Measurements from ENCODE around the gene KNDC1.
"Not testable (repeated sequence)": the region's sequence is repeated elsewhere in the genome, so short reads cannot be mapped to it uniquely, and the experiment has no call there.

Gene KNDC1

DNA sequence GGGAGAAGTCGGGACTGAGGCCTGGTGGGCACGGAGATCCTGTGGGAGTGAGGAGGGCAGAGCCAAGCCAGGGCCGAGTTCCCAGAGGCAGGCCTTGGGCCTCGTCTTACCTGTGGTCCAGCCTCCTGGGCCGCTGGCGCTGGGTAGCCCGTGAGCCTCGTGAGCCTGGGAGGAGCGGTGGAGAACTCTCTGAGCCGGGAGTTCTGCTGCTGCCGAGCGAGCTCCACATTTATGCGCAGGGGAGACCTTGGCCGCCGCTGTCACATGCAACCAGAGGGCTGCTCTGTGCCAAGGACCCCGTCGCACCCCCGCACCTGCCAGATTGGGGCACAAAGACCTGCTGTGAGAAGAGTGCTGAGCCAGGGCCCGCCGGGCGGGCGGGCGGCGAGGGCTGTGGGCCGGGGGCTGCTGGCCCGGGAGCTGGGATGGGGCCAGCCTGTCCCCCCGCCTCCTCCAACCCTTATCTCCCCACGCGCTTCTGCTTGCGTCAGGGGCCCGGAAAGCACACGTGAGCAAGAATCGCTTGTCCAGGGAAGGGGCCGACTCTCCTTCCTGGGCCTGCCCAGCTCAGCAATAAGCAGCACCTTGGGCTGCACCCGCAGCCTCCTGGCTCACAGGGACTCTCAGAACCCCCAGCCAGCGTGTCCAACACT, 87.8 kb downstream of the KNDC1 start:
- DNase-seq: no peak

DNA sequence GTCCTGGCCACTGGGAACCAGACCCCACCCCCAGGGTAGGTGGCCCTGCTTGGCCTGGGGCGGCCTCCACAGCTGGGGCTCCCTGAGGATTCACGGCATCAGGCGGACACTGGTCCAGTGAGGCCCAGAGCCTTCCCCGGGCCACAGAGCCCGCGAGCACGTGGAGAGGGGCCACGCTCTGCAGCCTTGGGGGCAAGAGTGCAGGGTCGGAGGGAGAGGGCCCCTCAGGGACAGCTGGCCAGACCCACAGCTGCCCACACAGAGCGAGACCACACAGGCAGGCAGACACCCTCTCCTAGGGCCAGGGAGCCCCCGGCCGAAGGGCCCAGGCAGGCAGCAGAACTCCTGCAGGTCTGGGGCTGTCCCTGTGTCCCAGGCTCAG, 88.3 kb downstream of the KNDC1 start:
- DNase-seq: no peak

DNA sequence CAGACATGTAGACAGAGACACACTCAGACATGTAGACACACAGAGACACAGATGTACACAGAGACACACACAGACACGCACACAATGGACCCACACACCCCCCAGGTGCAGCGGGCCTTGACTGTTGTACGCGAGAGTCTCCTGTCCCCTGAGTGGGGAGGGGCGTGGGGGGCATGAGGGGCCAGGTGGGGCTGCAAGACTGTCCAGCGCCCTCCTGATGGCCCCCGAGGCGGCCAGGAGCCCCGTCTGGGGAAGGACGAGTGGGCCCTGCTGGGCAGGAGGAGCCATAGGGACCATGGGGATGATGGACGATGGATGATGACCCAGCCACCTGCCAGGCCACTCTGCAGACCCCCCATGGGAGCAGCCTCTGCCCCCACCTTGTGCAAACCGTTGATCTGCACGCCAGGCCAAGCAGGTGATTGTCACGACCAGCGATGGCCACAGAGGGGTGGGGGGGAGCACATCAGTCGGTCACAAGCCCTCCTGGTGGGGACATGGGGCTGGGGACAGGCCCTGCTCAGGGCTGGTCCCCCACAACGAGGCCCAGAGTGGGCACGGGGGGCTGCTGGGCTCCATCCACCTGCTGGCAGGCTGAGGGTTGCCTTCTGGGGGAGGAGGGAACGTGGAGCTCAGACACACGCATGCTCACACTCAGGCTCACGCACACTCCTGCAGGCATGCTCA, 89.2 kb downstream of the KNDC1 start:
- DNase-seq: no peak

DNA sequence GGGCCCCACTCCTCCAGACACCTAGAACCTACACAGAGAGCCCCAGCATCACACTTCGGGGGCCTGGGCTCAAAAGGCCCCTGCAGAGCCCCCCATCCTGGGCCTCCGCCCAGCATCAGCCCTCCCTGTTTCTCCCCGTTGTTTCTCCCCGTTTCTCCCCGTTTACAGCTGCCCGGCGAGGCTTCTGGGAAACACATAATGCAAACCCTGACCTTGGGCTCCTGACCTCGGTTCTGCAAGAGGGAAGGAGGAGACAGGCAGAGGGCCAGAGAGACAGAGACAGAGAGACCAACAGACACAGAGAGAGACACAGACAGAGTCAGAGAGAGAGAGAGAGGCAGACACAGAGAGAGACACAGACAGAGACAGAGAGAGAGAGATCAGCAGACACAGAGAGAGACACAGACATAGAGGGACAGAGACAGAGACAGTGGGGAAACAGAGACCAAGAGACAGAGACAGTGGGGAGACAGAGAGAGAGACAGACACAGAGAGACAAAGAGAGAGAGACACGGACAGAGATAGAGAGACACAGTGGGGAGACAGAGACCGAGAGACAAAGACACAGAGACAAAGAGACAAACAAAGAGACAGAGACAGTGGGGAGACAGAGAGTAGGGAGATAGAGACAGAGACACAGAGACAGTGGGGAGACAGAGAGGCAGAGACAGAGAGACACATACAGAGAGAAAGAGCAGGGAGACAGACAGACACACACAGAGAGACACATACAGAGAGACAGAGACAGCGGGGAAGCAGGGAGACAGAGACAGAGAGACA, 90.1 kb downstream of the KNDC1 start:
- no peak for DNase-seq

DNA sequence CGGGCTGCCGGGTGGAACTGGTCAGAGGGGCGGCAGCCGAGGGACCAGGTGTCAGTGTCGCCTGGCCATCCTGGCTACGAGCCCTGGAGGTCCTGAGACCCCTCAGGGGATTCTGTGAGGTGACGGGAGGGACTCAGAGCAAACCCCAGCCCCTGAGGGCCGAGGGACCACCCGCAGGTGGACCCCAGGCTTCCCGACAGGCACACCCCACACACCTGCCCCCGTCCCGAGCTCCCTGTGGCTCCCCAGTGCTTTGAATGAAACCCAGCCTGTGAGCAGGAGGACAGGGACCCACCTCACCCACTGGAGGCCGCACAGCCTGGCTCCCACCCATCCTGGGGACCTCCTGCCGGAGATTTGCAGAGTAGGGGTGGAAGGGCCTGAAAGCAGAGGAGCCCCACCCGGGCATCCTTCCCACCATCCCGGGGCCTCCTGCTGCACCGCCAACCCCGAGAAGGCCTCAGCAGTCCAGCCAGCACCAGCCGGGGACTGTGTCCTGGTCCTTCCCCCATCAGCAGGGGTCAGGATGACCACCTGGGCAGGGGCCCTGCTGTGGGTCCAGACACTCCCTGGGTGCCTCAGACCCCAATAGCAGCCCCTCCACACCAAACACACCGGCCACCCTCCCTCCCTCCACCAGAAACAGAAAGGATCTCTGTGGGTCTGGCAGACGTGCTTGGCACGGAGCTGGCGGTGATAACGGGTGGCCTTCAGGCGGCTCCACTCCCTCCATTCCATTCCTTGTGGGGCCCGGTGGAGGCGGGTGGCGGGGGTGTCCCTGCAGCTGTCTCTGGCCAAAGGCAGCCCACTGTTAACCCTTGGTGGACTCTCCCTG, 91.6 kb downstream of the KNDC1 start:
- DNase-seq: no peak

DNA sequence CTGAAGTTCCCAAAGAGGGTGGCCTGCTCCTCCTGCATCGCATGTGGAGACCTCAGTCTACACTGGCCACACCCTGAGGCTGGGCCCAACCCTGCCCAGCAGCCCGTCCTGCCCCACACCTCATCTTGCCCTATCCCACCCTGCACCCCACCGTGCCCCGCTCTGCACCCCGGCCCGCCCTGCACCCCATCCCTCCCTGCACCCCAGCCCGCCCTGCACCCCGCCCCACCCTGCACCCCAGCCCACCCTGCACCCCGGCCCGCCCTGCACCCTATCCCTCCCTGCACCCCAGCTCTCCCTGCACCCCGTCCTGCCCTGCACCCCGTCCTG, 92.2 kb downstream of the KNDC1 start:
- DNase-seq: no peak

DNA sequence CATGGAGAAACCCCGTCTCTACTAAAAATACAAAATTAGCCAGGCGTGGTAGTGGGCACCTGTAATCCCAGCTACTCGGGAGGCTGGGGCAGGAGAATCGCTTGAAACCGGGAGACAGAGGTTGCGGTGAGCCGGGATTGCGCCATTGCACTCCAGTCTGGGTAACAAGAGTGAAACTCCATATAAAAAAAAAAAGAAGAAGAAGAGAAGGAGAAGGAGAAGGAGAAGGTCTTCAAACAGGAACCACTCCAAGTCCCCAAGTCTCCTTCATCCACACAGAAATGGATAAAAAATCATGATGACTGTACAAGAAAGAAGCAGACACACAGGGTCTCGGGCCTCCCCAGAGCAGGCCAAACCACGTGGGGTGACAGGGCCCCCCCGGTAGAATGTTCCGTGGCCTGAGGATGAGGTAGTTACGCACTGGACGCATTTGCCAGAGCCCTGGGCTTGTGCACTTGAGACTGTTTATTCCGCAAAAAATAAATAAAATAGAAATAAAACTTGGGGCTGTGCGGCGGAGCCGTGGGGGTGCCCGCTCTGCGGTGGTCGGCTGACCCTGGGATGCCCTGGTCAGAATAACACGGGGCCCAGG, 93.4 kb downstream of the KNDC1 start:
- DNase-seq: peak; percentile 58

DNA sequence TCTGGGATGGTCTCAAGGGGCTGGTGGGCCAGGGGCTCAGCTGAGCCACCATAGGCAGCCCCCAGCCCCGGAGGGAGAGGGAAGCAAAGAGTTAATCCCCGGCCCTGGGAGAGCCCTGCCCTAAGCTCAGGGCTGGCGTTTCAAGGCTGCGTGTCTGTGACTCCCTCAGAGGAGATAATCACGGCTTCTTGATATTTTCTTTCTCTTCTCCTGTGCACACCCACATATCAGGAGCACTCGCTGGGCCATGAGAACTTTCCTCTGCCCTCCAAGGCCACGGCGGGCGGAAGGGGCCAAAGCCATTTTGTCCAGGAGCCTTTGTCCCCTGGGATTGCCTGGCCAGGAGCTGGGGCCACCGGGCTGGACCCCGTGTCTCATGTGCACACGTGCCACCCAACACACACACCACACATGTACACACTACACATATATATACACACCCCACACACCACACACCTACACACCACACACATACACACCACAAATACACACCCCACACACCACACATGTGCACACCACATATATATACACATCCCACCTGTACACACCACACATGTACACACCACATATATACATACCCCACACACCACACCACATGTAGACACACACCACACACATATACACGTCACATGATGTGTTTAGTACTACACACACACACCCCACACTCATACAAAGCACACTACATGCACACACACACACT, 94.6 kb downstream of the KNDC1 start:
- no peak for DNase-seq

DNA sequence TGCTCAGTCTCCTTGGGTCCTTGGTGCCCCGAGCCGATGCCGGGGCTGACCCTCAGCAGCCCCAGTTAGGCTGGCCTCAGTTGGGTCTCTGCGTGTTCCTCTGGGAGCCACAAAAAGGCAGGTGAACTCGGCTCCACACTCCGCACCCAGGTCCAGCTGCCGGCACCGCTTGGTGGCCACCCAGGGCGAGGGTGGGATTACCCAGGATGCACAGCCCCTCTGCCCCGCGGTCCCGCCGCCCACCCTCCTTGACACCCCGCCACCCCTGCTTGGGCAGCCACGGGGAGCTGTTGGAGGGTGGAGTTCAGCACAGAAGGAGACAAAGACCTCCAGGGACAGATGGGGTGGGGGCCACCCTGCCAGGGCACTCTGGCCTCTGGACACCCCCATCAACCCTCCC, 95.3 kb downstream of the KNDC1 start:
- no peak for DNase-seq

DNA sequence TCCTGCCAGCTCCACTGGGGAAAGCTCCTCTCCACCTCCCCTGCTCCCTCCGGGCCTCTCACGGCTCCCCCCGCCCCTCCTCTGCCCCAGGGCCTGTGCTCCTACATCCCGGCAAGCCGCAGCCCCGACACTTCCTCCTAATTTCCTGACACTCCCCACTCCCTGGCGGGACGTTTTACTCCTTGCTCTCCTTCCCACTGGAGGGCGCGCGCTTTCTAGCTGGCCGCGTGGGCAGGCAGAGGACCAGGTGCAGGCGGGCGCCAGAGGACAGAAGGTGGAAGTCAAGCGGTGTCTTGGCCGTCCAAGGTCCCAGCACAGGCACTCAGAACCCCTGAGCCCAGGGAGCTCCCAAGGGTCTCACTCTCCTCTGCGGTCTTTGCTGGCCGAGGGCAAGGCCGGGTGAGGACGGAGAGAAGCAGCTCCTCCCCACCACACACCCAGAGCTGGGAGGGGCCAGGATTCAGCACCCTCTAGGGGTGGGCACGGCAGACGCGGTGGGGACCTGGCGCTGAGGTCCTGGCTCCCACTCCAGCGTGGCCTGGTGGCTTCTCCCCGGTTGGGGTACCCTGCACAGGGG, 97.6 kb downstream of the KNDC1 start:
- DNase-seq: peak; percentile 69

DNA sequence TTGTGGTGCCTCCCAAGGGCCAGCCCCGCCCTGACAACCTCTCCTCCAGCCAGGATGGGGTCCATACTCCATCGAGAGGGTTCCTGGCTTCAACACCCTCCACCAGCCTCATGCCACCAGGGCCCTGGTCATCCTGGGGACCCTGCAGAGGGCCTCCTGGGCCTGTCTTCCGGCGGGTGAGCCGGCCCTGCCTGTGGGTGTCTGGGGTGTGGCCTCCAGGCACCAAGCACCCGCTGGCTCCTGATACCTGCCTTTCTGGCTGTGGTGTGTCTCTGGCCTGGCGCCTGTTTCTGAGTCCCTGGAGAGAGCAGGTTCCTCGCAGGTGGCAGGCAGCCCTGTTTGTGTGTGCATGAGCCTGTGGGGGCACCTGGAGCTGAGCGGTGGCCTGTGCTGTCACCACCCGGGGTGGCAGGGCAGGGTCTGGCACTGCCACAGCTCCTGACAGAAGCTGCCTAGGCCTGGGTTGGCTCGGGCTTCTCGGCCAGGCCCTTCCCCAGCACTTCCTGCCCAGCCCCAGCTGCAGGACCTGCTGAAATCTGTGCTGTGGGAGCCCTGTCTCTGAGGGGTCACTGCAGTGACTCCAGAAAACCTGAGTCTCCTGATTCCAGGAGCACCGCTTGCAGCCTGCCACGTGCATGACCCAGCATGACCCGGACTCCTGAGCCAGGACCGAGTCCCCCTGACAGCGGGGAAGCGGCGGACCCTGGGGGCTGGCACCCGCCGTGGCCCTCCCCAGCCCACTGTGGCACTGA, 98.2 kb downstream of the KNDC1 start:
- DNase-seq: no peak

DNA sequence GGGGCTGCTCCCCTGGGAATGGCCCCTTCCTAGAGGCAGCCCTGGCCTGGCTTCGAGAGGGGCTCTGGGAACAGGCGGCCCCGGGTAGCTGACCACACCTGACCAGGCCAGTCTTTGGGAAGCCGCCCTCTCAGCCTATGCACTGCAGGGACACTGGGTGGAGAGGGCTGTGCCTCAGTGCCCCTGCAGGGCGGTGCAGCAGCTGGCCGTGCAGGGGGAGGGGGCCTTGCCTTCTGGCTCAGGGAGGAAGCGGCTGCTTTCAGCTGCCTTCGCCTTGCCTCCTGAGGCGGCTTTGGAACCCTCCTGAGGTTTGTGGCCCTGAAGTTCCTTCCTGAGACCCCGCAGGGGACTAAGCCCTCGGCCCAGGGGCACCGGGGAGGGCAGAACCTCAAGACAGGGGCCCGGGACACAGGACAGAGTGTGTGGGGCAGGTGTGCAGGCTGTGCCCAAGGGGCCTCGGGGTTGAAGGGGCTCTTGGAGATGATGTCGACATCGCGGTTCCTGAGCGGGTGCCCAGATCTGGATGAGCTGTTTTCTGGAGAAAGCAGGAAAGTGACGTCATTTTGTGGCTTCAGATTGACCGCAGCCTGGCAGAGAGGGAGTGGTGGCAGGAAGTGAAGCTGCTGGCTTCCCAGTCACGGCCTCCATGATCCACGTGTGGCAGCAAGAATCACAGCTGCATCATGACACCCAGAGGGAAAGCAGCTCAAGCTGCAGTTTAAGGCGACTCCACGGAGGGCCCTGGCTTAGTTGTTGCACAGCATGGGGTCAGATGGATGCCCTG, 99.0 kb downstream of the KNDC1 start:
- DNase-seq: peak; percentile 99

DNA sequence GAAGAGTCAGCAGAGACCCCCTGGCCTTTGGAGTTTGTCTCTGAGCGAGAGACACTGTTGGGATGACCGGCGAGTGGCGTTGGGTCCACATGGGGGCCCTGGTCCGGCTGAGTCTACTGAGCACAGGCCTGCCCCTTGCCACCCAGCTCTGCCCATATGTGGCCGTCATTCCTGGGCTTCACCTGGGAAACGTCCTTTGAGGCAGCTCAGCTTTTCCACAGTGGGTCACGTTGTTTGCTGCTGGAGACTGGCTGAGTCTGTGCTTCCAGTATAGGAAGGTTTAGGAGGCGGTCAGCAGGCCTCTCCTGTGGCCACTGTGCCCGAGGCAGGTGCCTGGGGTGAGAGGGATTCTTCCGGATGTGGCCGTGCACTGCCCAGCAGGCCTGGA, 99.6 kb downstream of the KNDC1 start:
- no peak for DNase-seq

DNA sequence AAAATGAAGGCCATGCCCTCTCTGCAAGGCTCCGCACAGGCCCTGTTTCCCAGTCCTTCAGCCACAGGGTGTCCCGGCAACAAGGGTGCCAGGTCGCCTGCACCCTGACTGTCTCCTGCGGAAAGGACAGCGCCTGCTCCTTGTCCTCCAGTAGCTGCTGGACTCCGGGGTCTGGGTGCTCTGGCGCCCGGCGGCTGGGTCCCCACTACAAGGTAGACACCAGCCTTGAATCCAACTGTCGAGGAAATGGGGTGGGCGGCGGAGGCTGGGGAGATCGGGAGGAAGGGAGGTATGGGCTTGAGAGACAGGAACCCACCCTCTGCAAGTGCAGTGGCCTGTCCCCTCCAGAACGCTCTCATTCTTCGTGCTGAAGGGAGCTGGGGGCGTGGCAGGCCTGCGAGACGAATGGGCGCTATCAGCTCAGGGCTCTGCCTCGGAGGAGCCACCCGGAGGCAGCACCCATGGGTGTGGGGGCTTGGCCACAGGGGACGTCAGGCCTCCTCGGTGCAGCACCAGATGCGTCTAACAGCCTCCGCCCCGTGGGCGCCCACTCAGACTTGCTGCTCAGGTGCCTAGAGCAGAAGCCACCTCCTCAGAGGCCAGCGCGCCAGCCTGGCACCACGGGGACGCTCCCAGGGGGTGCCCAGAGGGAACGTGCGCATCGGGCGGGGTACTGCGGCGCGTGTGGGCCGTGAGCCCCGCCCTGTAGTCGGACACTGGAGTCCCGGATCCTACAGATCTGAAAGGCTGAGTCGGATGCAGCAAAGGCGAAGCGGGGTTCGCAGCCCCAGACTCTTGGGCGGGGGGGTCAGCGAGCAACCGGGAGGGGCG, 101.1 kb downstream of the KNDC1 start:
- peak; percentile 64 for DNase-seq

DNA sequence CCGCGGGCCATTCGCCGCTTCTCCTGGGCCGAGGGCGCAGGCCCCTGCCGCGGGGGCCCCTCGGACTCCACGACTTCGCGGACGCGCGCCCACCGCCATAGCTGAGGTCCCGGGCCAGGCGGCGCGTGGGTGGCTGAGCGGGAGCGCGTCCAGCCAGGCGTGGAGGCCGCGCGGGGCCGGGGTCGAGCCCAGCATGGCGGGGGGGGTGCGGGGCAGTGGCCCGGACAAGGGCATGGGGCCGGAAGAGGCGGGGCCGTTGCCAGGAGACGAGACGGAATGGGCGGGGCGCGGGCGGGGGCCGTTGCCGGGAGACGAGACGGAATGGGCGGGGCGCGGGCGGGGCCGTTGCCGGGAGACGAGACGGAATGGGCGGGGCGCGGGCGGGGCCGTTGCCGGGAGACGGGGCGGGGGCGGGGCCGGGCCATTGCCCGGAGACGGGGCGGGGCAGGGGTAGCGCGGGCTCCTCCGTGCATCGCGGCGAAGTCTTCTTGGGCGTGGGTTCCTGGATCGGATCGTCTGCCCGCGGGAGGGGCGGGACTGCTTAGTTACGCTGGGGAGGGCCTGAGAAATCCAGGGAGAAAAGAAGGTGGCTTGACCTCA, 101.8 kb downstream of the KNDC1 start:
- peak; percentile 84 for DNase-seq

DNA sequence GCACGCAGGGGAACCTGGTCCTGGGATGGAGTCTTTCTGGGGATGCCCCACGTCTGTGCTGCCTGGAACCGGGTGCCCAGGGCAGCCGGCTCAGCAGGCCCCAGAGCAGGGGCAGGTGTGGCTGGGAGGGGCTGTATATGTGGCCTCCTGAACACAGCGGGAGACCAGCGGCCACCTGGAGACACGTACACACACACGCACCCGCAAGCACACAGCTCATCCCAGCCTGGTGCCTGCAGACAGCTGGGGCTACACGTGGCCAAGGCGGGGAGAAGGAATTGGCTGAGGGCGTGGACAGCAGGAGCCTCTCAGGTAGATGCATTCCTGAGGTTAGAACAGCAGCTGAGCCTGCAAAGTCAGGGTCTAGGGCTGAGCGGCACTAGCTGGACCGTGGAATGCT, 102.7 kb downstream of the KNDC1 start:
- no peak for DNase-seq

DNA sequence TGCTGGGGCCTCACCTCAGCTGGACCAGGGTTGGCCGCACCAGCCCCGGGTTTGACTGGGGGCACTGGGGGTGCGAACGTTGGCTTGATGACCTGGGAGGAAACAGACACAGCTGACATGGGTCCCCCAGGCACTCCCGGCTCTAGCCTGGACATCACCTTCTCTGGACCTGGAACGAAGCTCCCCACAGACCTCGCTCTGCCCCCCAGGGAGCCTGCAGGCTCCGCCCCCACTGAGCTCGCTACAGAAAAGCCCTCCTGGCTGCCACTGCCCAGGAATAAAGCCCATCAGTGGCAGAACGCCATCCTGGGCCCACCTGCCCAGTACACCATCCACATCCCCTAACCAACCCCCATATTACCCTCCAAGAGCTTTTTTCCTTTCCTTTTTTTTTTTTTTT, 103.7 kb downstream of the KNDC1 start:
- DNase-seq: no peak

DNA sequence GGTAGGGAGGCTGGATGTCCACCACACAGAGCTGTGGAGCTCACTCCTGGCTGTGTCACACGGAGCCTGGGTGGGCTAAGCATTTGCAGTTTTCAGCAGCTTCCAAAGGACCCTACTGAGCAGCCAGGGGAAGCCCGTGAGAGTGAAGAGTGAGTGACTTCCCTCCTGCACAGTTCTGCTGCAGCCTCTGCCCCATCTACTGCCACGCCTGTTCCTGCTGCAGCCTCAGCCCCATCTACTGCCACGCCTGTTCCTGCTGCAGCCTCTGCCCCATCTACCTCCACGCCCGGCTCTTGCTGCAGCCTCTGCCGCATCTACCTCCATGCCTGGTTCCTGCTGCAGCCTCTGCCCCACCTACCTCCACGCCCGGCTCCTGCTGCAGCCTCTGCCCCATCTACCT, 104.4 kb downstream of the KNDC1 start:
- DNase-seq: peak; percentile 42

DNA sequence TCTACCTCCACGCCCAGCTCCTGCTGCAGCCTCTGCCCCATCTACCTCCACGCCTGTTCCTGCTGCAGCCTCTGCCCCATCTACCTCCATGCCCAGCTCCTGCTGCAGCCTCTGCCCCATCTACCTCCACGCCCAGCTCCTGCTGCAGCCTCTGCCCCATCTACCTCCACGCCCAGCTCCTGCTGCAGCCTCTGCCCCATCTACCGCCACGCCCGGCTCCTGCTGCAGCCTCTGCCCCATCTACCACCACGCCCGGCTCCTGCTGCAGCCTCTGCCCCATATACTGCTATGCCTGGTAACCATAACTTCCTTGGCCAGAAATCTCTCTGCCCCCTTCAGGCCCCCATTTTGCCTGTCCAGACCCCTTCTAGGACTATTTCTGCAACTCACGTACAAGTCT, 105.0 kb downstream of the KNDC1 start:
- DNase-seq: not testable (repeated sequence)

All from suppressor macrophage treated with lipopolysaccharide for 4 hours (primary cell).